Parathyroid adenoma (tissue), 2 donors: ENCODE measurements around the gene SMAD7.

Experiments used
- H2AFZ ChIP-seq: fragments of 300-600 bp; sonication (generic); one replicate; pipeline ENCODE4 v1.7.0; 2017; ENCODE audit warnings: antibody characterized with exemption, mild to moderate bottlenecking
- H3K27ac ChIP-seq: fragments of 300-600 bp; sonication (generic); one replicate; pipeline ENCODE4 v1.7.0; 2017
- H3K27me3 ChIP-seq: fragments of 300-600 bp; sonication (generic); one replicate; pipeline ENCODE4 v1.7.0; 2017; ENCODE audit warnings: low read length; ENCODE audit not compliant: control insufficient read depth, insufficient read depth
- H3K36me3 ChIP-seq: fragments of 300-600 bp; sonication (generic); one replicate; pipeline ENCODE4 v1.7.0; 2017; ENCODE audit warnings: low read length; ENCODE audit not compliant: control insufficient read depth, insufficient read depth
- H3K4me1 ChIP-seq: fragments of 300-600 bp; sonication (generic); one replicate; pipeline ENCODE4 v1.7.0; 2017; ENCODE audit warnings: control low read depth
- H3K4me2 ChIP-seq: fragments of 300-600 bp; sonication (generic); one replicate; pipeline ENCODE4 v1.7.0; 2017; ENCODE audit warnings: low read length
- H3K4me3 ChIP-seq: fragments of 300-600 bp; sonication (generic); one replicate; pipeline ENCODE4 v1.7.0; 2017; ENCODE audit warnings: low read depth, low read length
- H3K79me2 ChIP-seq: fragments of 300-600 bp; sonication (generic); one replicate; pipeline ENCODE4 v1.7.0; 2017; ENCODE audit warnings: control low read depth
- H3K9ac ChIP-seq: fragments of 300-600 bp; sonication (generic); one replicate; pipeline ENCODE4 v1.7.0; 2017; ENCODE audit warnings: mild to moderate bottlenecking
- H3K9me3 ChIP-seq: fragments of 300-600 bp; sonication (generic); one replicate; pipeline ENCODE4 v1.7.0; 2017; ENCODE audit warnings: low read length; ENCODE audit not compliant: control insufficient read depth
- CTCF ChIP-seq: fragments of 300-600 bp; sonication (generic); IDR thresholded peaks from one replicate; pipeline ENCODE4 v1.7.0; 2017; ENCODE audit warnings: antibody characterized with exemption, mild to moderate bottlenecking
- donor health status: primary hyperparathyroidism.

The SMAD7 gene

GRCh38 chr18:48915626-48916425 lies 34.9 kb downstream of the SMAD7 start:
- no peak overlapping the region for H3K4me3 ChIP-seq
- H2AFZ ChIP-seq, result peak overlapping the region; percentile 92
- TF ChIP-seq CTCF, result no peak
- H3K27ac ChIP-seq, result no peak overlapping the region
- H3K9ac ChIP-seq, result no peak overlapping the region
- H3K79me2 ChIP-seq, result no peaks in the 10 kb centered on the region
- no peak overlapping the region for H3K4me2 ChIP-seq
- peaks cover 19% of the 10 kb centered on the region for H3K4me1 ChIP-seq
- H3K36me3 ChIP-seq, result no peaks in the 10 kb centered on the region
- H3K9me3 ChIP-seq, result no peaks in the 10 kb centered on the region
- H3K27me3 ChIP-seq, result no peaks in the 10 kb centered on the region

- H3K9ac ChIP-seq, result no peak overlapping the region
- H3K27ac ChIP-seq, result peak overlapping the region; percentile 66
- H3K36me3 ChIP-seq, result no peaks in the 10 kb centered on the region
- H3K79me2 ChIP-seq, result no peaks in the 10 kb centered on the region
- H3K4me3 ChIP-seq, result no peak overlapping the region
- H3K27me3 ChIP-seq, result no peaks in the 10 kb centered on the region
- no peaks in the 10 kb centered on the region for H3K9me3 ChIP-seq
- H3K4me2 ChIP-seq, result peak overlapping the region; percentile 24
- H2AFZ ChIP-seq, result peak overlapping the region; percentile 92
- no peak for TF ChIP-seq CTCF
- H3K4me1 ChIP-seq, result peaks cover 19% of the 10 kb centered on the region
These were observed 36.0 kb downstream of the SMAD7 start for GRCh38 chr18:48914581-48915251.

- no peak overlapping the region for H3K27ac ChIP-seq
- no peaks in the 10 kb centered on the region for H3K79me2 ChIP-seq
- H3K36me3 ChIP-seq, result no peaks in the 10 kb centered on the region
- no peak overlapping the region for H3K4me3 ChIP-seq
- no peak overlapping the region for H2AFZ ChIP-seq
- peaks cover 17% of the 10 kb centered on the region for H3K4me1 ChIP-seq
- no peak for TF ChIP-seq CTCF
- no peak overlapping the region for H3K4me2 ChIP-seq
- H3K9me3 ChIP-seq, result no peaks in the 10 kb centered on the region
- no peak overlapping the region for H3K9ac ChIP-seq
- no peaks in the 10 kb centered on the region for H3K27me3 ChIP-seq
These were observed 37.0 kb downstream of the SMAD7 start for GRCh38 chr18:48913775-48914174.

- no peaks in the 10 kb centered on the region for H3K27me3 ChIP-seq
- peaks cover 17% of the 10 kb centered on the region for H3K4me1 ChIP-seq
- no peaks in the 10 kb centered on the region for H3K9me3 ChIP-seq
- no peaks in the 10 kb centered on the region for H3K36me3 ChIP-seq
- H2AFZ ChIP-seq, result no peak overlapping the region
- H3K4me3 ChIP-seq, result no peak overlapping the region
- no peak overlapping the region for H3K27ac ChIP-seq
- no peaks in the 10 kb centered on the region for H3K79me2 ChIP-seq
- H3K4me2 ChIP-seq, result no peak overlapping the region
- no peak overlapping the region for H3K9ac ChIP-seq
- TF ChIP-seq CTCF, result no peak
These were observed 37.6 kb downstream of the SMAD7 start for GRCh38 chr18:48913201-48913600.
